HepG2 (cell line): ENCODE data around the gene RNF114. TPM values are rescaled to one million over a fixed set of nuclear protein-coding genes. Genes with fewer than 3 reads are reported as not detected.
A peak's percentile ranks its signal among the peaks of the same experiment; 100 is the strongest.

Experiments
- DNMT3B ChIP-seq: conservative IDR thresholded peaks from 2 replicates; pipeline ENCODE4 v1.6.1; 2016; ENCODE audit warnings: missing biosample characterization, control low read depth
- HOXA7 ChIP-seq: sonication (generic); formaldehyde crosslinking; IDR thresholded peaks from 2 replicates; pipeline ENCODE4 v1.8.1; 2022; ENCODE audit warnings: mild to moderate bottlenecking, missing genetic modification reagents, moderate library complexity
- KDM5A ChIP-seq: fragments of 200-600 bp; sonication (generic); IDR thresholded peaks from 2 replicates; pipeline ENCODE4 v1.7.0; 2018; ENCODE audit warnings: antibody characterized with exemption, mild to moderate bottlenecking, low read length, borderline replicate concordance
- MED8 ChIP-seq: sonication (generic); formaldehyde crosslinking; IDR thresholded peaks from 2 replicates; pipeline ENCODE4 v1.8.1; 2023; ENCODE audit warnings: mild to moderate bottlenecking, missing genetic modification reagents; ENCODE audit not compliant: insufficient replicate concordance
- NR2C2 ChIP-seq: sonication (generic); formaldehyde crosslinking; IDR thresholded peaks from 2 replicates; pipeline ENCODE4 v1.4.0; 2020; ENCODE audit warnings: missing genetic modification reagents, mild to moderate bottlenecking, moderate library complexity, borderline replicate concordance
- TOPORS ChIP-seq: sonication (generic); formaldehyde crosslinking; IDR thresholded peaks from 2 replicates; pipeline ENCODE4 v1.8.0; 2023; ENCODE audit warnings: mild to moderate bottlenecking, missing genetic modification reagents
- ZNF549 ChIP-seq: sonication (generic); formaldehyde crosslinking; IDR thresholded peaks from 2 replicates; pipeline ENCODE4 v1.5.0; 2020; ENCODE audit warnings: missing genetic modification reagents
- ZNF782 ChIP-seq: sonication (generic); formaldehyde crosslinking; IDR thresholded peaks from 2 replicates; pipeline ENCODE4 v1.4.0; 2020; ENCODE audit warnings: missing genetic modification reagents, mild to moderate bottlenecking, borderline replicate concordance
- ZNF879 ChIP-seq: sonication (generic); formaldehyde crosslinking; IDR thresholded peaks from 2 replicates; pipeline ENCODE4 v1.8.1; 2023; ENCODE audit warnings: missing genetic modification reagents
- polyA plus RNA-seq, 8 experiments: library from polyadenylated mRNA; depleted of rRNA in 3 of 8; stranded (reverse) in 7 of 8; unstranded in 1 of 8; fragments of >200 nt; fragmentation: Illumina TruSeq in 4 of 8; extraction: Trizol in 4 of 8; gene quantifications; 2 replicates each; pipeline versions ENCODE4 v1.2.1 to v1.2.3, GENCODE V29; 2011 to 2016; ENCODE audit warnings: low read depth in 4 of 8, missing spikeins in 1 of 8, mixed read lengths in 1 of 8; ENCODE audit not compliant: insufficient read depth in 1 of 8
- total RNA-seq, 5 experiments: library from RNA; depleted of rRNA; stranded (reverse); fragments of >200 nt; fragmentation: Illumina TruSeq; extraction: Trizol; gene quantifications; 2 replicates each; pipeline ENCODE4 v1.2.3, GENCODE V29; 2016; ENCODE audit warnings: low read depth in 1 of 5
- TF ChIP-seq, protein P1 (sequence below): sonication (generic); formaldehyde crosslinking; IDR thresholded peaks from 2 replicates; pipeline ENCODE4 v1.5.1; 2020; ENCODE audit warnings: mild to moderate bottlenecking, moderate library complexity, missing genetic modification reagents
- TF ChIP-seq, protein P2 (sequence below): sonication (generic); formaldehyde crosslinking; IDR thresholded peaks from 2 replicates; pipeline ENCODE4 v1.4.0; 2020; ENCODE audit warnings: low read depth, mild to moderate bottlenecking, missing genetic modification reagents
- TF ChIP-seq, protein P3 (sequence below): fragments of 450-650 bp; IDR thresholded peaks from 2 replicates; pipeline ENCODE4 v1.6.1; 2017; ENCODE audit warnings: mild to moderate bottlenecking
- TF ChIP-seq, protein P4 (sequence below): sonication (generic); formaldehyde crosslinking; IDR thresholded peaks from 2 replicates; pipeline ENCODE4 v1.5.0; 2020; ENCODE audit warnings: mild to moderate bottlenecking, missing genetic modification reagents
- TF ChIP-seq, protein P5 (sequence below): sonication (generic); formaldehyde crosslinking; IDR thresholded peaks from 2 replicates; pipeline ENCODE4 v1.4.0; 2020; ENCODE audit warnings: missing genetic modification reagents, mild to moderate bottlenecking, borderline replicate concordance

RNF114 gene
- total and polyA plus RNA-seq, 2 of the 13 experiments (the other 11 are each of a cell fraction or from before 2014, with no cell fraction given), result 119 to 126 TPM

DNA sequence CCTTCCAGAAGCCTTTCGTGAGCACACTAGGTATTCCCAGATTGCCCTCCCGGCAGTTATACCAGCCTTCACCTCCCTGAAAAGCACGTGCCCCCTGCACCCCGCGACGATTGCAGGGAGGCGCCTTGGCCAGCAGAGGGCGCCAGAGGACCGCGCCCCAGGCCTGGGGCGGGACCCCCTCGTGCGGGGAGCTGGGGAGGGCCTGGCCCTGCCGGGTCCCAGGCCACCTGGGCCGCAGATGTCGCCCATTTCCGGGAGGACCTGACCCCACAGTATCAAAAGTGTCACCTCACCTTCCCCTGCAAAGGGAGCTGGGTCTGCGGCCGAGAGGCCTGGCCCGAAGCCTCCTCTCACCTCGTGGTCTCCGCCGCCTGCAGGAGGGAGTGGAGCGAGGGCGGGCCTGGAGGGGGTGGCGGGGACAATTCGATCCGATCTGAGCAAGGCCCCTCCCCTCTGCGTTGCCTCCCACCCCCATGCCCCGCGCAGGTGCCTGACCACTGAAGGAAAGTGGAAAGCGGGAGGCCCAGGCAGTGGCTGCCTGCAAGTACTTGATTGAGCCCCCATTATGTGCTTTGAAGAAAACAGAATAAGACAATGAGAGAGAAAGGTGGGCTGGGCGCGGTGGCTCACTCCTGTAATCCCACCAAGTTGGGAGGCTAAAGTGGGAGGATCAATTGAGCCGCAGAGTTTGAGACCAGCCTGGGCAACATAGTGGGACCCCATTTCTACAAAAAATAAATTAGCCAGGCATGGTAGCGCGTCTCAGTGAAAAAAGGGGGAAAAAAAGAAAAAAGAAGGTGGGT lies 43.0 kb downstream of the RNF114 start (continued):
- TF ChIP-seq, protein P1, sequence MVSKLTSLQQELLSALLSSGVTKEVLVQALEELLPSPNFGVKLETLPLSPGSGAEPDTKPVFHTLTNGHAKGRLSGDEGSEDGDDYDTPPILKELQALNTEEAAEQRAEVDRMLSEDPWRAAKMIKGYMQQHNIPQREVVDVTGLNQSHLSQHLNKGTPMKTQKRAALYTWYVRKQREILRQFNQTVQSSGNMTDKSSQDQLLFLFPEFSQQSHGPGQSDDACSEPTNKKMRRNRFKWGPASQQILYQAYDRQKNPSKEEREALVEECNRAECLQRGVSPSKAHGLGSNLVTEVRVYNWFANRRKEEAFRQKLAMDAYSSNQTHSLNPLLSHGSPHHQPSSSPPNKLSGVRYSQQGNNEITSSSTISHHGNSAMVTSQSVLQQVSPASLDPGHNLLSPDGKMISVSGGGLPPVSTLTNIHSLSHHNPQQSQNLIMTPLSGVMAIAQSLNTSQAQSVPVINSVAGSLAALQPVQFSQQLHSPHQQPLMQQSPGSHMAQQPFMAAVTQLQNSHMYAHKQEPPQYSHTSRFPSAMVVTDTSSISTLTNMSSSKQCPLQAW (CRISPR knock-in tag), result peak; percentile 95
- TF ChIP-seq TOPORS (CRISPR knock-in tag) (peak; percentile 76; the same call in 1 of the 2 replicates), NR2C2 (no peak), HOXA7 (CRISPR knock-in tag) (no peak), KDM5A (0 out of 2 replicates have a peak, but pooled peaks have one; percentile 37), ZNF782 (CRISPR knock-in tag) (peak; percentile 49; the same call in 1 of the 2 replicates), DNMT3B (CRISPR knock-in tag) (peak; percentile 37; the same call in 1 of the 2 replicates), ZNF879 (CRISPR knock-in tag) (0 out of 2 replicates have a peak, but pooled peaks have one; percentile 68), MED8 (CRISPR knock-in tag) (no peak), ZNF549 (CRISPR knock-in tag) (no peak)
- TF ChIP-seq, protein P2, sequence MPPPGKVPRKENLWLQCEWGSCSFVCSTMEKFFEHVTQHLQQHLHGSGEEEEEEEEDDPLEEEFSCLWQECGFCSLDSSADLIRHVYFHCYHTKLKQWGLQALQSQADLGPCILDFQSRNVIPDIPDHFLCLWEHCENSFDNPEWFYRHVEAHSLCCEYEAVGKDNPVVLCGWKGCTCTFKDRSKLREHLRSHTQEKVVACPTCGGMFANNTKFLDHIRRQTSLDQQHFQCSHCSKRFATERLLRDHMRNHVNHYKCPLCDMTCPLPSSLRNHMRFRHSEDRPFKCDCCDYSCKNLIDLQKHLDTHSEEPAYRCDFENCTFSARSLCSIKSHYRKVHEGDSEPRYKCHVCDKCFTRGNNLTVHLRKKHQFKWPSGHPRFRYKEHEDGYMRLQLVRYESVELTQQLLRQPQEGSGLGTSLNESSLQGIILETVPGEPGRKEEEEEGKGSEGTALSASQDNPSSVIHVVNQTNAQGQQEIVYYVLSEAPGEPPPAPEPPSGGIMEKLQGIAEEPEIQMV (CRISPR knock-in tag), result no peak
- TF ChIP-seq, protein P3, sequence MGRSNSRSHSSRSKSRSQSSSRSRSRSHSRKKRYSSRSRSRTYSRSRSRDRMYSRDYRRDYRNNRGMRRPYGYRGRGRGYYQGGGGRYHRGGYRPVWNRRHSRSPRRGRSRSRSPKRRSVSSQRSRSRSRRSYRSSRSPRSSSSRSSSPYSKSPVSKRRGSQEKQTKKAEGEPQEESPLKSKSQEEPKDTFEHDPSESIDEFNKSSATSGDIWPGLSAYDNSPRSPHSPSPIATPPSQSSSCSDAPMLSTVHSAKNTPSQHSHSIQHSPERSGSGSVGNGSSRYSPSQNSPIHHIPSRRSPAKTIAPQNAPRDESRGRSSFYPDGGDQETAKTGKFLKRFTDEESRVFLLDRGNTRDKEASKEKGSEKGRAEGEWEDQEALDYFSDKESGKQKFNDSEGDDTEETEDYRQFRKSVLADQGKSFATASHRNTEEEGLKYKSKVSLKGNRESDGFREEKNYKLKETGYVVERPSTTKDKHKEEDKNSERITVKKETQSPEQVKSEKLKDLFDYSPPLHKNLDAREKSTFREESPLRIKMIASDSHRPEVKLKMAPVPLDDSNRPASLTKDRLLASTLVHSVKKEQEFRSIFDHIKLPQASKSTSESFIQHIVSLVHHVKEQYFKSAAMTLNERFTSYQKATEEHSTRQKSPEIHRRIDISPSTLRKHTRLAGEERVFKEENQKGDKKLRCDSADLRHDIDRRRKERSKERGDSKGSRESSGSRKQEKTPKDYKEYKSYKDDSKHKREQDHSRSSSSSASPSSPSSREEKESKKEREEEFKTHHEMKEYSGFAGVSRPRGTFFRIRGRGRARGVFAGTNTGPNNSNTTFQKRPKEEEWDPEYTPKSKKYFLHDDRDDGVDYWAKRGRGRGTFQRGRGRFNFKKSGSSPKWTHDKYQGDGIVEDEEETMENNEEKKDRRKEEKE, result no peak
- TF ChIP-seq, protein P4, sequence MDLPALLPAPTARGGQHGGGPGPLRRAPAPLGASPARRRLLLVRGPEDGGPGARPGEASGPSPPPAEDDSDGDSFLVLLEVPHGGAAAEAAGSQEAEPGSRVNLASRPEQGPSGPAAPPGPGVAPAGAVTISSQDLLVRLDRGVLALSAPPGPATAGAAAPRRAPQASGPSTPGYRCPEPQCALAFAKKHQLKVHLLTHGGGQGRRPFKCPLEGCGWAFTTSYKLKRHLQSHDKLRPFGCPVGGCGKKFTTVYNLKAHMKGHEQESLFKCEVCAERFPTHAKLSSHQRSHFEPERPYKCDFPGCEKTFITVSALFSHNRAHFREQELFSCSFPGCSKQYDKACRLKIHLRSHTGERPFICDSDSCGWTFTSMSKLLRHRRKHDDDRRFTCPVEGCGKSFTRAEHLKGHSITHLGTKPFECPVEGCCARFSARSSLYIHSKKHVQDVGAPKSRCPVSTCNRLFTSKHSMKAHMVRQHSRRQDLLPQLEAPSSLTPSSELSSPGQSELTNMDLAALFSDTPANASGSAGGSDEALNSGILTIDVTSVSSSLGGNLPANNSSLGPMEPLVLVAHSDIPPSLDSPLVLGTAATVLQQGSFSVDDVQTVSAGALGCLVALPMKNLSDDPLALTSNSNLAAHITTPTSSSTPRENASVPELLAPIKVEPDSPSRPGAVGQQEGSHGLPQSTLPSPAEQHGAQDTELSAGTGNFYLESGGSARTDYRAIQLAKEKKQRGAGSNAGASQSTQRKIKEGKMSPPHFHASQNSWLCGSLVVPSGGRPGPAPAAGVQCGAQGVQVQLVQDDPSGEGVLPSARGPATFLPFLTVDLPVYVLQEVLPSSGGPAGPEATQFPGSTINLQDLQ (CRISPR knock-in tag), result no peak
- TF ChIP-seq, protein P5, sequence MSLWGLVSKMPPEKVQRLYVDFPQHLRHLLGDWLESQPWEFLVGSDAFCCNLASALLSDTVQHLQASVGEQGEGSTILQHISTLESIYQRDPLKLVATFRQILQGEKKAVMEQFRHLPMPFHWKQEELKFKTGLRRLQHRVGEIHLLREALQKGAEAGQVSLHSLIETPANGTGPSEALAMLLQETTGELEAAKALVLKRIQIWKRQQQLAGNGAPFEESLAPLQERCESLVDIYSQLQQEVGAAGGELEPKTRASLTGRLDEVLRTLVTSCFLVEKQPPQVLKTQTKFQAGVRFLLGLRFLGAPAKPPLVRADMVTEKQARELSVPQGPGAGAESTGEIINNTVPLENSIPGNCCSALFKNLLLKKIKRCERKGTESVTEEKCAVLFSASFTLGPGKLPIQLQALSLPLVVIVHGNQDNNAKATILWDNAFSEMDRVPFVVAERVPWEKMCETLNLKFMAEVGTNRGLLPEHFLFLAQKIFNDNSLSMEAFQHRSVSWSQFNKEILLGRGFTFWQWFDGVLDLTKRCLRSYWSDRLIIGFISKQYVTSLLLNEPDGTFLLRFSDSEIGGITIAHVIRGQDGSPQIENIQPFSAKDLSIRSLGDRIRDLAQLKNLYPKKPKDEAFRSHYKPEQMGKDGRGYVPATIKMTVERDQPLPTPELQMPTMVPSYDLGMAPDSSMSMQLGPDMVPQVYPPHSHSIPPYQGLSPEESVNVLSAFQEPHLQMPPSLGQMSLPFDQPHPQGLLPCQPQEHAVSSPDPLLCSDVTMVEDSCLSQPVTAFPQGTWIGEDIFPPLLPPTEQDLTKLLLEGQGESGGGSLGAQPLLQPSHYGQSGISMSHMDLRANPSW (CRISPR knock-in tag), result no peak; the same call in 1 of the 2 replicates
